ENCODE results near the gene STK16. TPM values are rescaled to one million over a fixed set of nuclear protein-coding genes. Genes with fewer than 3 reads are reported as not detected.

Gene STK16
- total RNA-seq, 1 donor from 2014 or later, result 19.1 TPM

DNA sequence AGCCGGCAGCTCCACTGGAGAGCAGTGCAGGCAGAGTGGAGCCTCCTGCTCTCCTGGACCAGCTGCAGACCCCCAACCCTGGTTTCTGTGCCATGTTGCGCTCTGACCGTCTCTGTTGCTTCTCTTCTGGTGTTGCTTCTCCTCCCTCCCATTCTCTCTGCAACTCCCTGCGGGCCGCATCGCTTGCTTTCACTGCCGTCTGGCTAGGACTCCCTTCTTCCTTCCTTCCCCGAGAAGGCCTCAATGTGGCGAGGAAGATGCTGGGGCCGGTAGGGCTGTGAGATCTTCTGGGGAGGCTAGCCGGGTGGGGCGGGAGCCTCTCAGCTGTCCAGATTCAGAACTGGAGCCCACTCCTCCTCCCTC lies 40.1 kb downstream of the STK16 start:
- Mint-ChIP-seq H3K36me3 (ENCODE audit: low read depth, unreplicated experiment) (peaks cover 15% of the 10 kb centered on the region), H3K27ac (ENCODE audit: unreplicated experiment) (no peak overlapping the region), H3K4me1 (ENCODE audit: low read depth, unreplicated experiment) (peaks cover 28% of the 10 kb centered on the region), H3K9me3 (ENCODE audit: unreplicated experiment) (no peaks in the 10 kb centered on the region), H3K27me3 (ENCODE audit: low read depth, unreplicated experiment) (no peaks in the 10 kb centered on the region), H3K4me3 (ENCODE audit: unreplicated experiment) (no peak overlapping the region)
- Histone ChIP-seq H2AFZ (ENCODE audit: low read depth, low read length) (no peak overlapping the region), H3K27me3 (ENCODE audit: insufficient read depth, low read length) (no peaks in the 10 kb centered on the region), H3K36me3 (ENCODE audit: insufficient read depth, low read length) (peaks cover 2% of the 10 kb centered on the region), H3K79me2 (ENCODE audit: insufficient read depth, low read length) (peaks cover 5% of the 10 kb centered on the region), H3K9ac (ENCODE audit: low read length) (no peak overlapping the region), H3K4me1 (ENCODE audit: insufficient read depth, low read length) (peaks cover 23% of the 10 kb centered on the region), H4K20me1 (ENCODE audit: insufficient read depth, low read length) (no peaks in the 10 kb centered on the region), H3K4me2 (ENCODE audit: low read length) (no peak overlapping the region), H3K9me3 (ENCODE audit: insufficient read depth, low read depth, low read length) (no peaks in the 10 kb centered on the region), H3K27ac (ENCODE audit: low read depth, low read length) (no peak overlapping the region), H3K4me3 (ENCODE audit: insufficient read depth, low read depth, low read length) (no peak overlapping the region)
- FAIRE-seq (no peak), DNase-seq (ENCODE audit: low read depth) (no peak)
- TF ChIP-seq CTCF (IDR thresholded peaks at IDR 0.05; ENCODE audit: insufficient read depth, low read depth, low read length), result no peak
- TF ChIP-seq EZH2 (IDR thresholded peaks at IDR 0.05; ENCODE audit: insufficient read depth, low read length), result no peak

DNA sequence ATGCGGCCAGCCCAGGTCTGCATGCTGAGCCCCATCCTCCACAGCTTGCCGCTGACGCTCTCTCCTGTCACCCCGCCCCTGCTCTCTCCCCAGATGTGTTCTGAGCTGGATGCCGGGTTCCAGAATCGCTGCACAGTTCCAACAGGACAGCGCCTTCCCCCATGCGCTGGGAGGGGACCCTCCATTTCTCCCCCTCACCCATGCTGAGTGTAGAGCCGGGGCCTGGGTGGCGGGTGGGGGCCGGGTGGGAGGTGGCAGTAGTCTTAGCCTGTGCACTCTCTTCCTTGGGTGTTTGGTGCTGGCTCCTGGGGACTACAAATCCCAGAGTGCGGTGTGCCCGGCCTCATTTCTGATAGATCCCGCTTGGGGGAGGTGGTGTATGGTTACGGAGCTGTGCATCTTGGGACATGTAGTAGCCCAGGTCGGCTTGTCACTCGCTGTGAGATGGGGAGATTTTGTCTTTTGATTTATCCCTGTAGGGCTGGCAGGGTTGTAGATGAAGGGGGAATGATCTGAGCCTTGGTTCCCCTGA lies 40.7 kb downstream of the STK16 start:
- Histone ChIP-seq H3K27me3 (ENCODE audit: insufficient read depth, low read length) (no peaks in the 10 kb centered on the region), H3K27ac (ENCODE audit: low read depth, low read length) (no peak overlapping the region), H3K4me3 (ENCODE audit: insufficient read depth, low read depth, low read length) (no peak overlapping the region), H3K36me3 (ENCODE audit: insufficient read depth, low read length) (peaks cover 2% of the 10 kb centered on the region), H3K9ac (ENCODE audit: low read length) (no peak overlapping the region), H3K4me2 (ENCODE audit: low read length) (peak overlapping the region; percentile 19), H4K20me1 (ENCODE audit: insufficient read depth, low read length) (no peaks in the 10 kb centered on the region), H3K79me2 (ENCODE audit: insufficient read depth, low read length) (no peaks in the 10 kb centered on the region), H3K4me1 (ENCODE audit: insufficient read depth, low read length) (peaks cover 21% of the 10 kb centered on the region), H2AFZ (ENCODE audit: low read depth, low read length) (no peak overlapping the region), H3K9me3 (ENCODE audit: insufficient read depth, low read depth, low read length) (no peaks in the 10 kb centered on the region)
- peaks cover 15% of the 10 kb centered on the region for H3K36me3 Mint-ChIP-seq (ENCODE audit: low read depth, unreplicated experiment)
- peak; percentile 30 for DNase-seq (ENCODE audit: low read depth)
- FAIRE-seq, result no peak
- no peak overlapping the region for H3K27ac Mint-ChIP-seq (ENCODE audit: unreplicated experiment)
- no peak overlapping the region for H3K4me3 Mint-ChIP-seq (ENCODE audit: unreplicated experiment)
- no peaks in the 10 kb centered on the region for H3K27me3 Mint-ChIP-seq (ENCODE audit: low read depth, unreplicated experiment)
- TF ChIP-seq CTCF (IDR thresholded peaks at IDR 0.05; ENCODE audit: insufficient read depth, low read depth, low read length) (no peak), EZH2 (IDR thresholded peaks at IDR 0.05; ENCODE audit: insufficient read depth, low read length) (no peak)
- H3K4me1 Mint-ChIP-seq (ENCODE audit: low read depth, unreplicated experiment), result peaks cover 22% of the 10 kb centered on the region
- no peaks in the 10 kb centered on the region for H3K9me3 Mint-ChIP-seq (ENCODE audit: unreplicated experiment)

DNA sequence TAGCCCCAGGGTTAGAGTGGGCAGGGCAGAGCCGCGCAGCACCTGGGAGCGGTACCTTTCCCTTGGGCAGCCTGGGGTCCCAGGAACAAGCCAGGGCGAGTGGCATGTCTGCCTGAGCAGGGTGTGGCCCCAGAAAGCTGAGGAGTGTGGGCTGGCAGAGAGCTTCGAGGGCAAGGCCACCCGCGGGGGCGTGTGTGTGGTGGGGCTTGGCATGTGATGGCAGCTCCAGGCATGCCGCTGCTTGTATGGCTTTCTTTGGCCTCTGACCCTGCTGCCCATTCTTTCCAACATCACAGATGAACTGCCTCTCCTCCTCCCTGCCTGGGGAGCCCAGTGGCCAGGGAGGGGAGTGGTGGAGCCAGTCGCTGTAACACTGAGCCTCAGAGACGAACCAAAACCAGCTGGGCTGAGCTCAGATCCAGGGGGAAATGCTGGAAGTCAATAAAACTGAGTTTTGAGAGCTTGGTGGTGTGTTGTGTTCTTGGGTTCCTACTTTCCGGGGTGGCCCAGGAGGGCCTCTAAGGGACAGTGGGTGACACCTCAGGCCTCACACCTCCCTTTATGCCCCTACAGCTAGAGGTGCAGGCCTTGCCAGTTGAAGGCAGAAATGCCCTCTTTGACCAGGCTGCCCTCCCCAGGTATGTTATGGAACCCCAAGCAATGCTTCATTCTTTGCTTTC lies 41.3 kb downstream of the STK16 start:
- H3K4me3 Mint-ChIP-seq (ENCODE audit: unreplicated experiment), result peak overlapping the region; percentile 27
- no peak overlapping the region for H3K27ac ChIP-seq (ENCODE audit: low read depth, low read length)

More for the DNA sequence above, 41.3 kb downstream of the STK16 start:
- Histone ChIP-seq H3K27me3 (ENCODE audit: insufficient read depth, low read length) (no peaks in the 10 kb centered on the region), H3K4me3 (ENCODE audit: insufficient read depth, low read depth, low read length) (no peak overlapping the region), H2AFZ (ENCODE audit: low read depth, low read length) (no peak overlapping the region), H3K36me3 (ENCODE audit: insufficient read depth, low read length) (peaks cover 2% of the 10 kb centered on the region), H3K79me2 (ENCODE audit: insufficient read depth, low read length) (no peaks in the 10 kb centered on the region), H3K9ac (ENCODE audit: low read length) (no peak overlapping the region), H3K4me2 (ENCODE audit: low read length) (peak overlapping the region; percentile 19), H3K9me3 (ENCODE audit: insufficient read depth, low read depth, low read length) (no peaks in the 10 kb centered on the region), H3K4me1 (ENCODE audit: insufficient read depth, low read length) (peaks cover 21% of the 10 kb centered on the region), H4K20me1 (ENCODE audit: insufficient read depth, low read length) (no peaks in the 10 kb centered on the region)
- Mint-ChIP-seq H3K27ac (ENCODE audit: unreplicated experiment) (no peak overlapping the region), H3K4me1 (ENCODE audit: low read depth, unreplicated experiment) (peaks cover 19% of the 10 kb centered on the region), H3K9me3 (ENCODE audit: unreplicated experiment) (no peaks in the 10 kb centered on the region), H3K36me3 (ENCODE audit: low read depth, unreplicated experiment) (peaks cover 13% of the 10 kb centered on the region), H3K27me3 (ENCODE audit: low read depth, unreplicated experiment) (no peaks in the 10 kb centered on the region)
- no peak for FAIRE-seq
- DNase-seq (ENCODE audit: low read depth), result no peak
- TF ChIP-seq EZH2 (IDR thresholded peaks at IDR 0.05; ENCODE audit: insufficient read depth, low read length) (no peak), CTCF (IDR thresholded peaks at IDR 0.05; ENCODE audit: insufficient read depth, low read depth, low read length) (no peak)

Measured in astrocyte (in vitro differentiated cells and primary cell).